Measurements from ENCODE around the gene JAK3. TPM values are rescaled to one million over a fixed set of nuclear protein-coding genes. Genes with fewer than 3 reads are reported as not detected.
"Not testable (repeated sequence)": the region's sequence is repeated elsewhere in the genome, so short reads cannot be mapped to it uniquely, and the experiment has no call there.

JAK3 gene
- total and polyA plus RNA-seq, 4 donors = 2.8 to 5.0 (median 4.3) TPM

DNA sequence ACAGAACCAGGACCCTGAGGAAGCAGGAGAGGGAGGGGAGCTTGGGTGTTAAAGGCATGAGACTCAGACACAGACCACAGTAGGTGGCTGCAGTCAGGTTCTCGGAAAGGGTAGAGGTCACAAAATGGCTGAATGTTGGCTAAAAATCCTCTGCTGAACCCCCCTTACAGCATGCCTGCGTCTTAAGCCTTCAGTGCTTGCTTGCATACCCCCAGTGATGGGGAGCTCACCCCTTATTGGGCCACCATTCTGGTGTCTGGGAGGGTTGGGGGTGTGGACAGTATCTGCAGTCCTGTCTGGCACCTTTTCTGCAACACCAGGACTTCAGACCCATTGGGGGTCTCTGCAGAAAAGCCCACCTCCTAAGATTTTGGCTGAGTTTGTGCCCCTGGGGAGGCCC, 67.0 kb downstream of the JAK3 start:
- peaks cover 85% of the 10 kb centered on the region for H3K36me3 ChIP-seq (ENCODE audit: control insufficient read depth, insufficient read depth, low read length)
- no peak overlapping the region for H3K27ac ChIP-seq (ENCODE audit: low read depth, low read length)
- H3K4me1 ChIP-seq (ENCODE audit: control insufficient read depth, insufficient read depth, low read length) = peaks cover 19% of the 10 kb centered on the region
- no peaks in the 10 kb centered on the region for H3K9me3 ChIP-seq (ENCODE audit: control insufficient read depth, insufficient read depth, low read length)
- DNase-seq (ENCODE audit: low read depth in 4 of 6, low spot score in 6 of 6) = no peak
- no peak overlapping the region for H3K4me3 ChIP-seq (ENCODE audit: low read depth, low read length)
- 100% methylated on average over 1 of the region's 2 CpGs for WGBS (ENCODE audit: insufficient coverage)
- H3K27me3 ChIP-seq (ENCODE audit: control insufficient read depth, insufficient read depth, low read length) = no peaks in the 10 kb centered on the region

- peaks cover 17% of the 10 kb centered on the region for H3K4me1 ChIP-seq (ENCODE audit: control insufficient read depth, insufficient read depth, low read length)
- no peaks in the 10 kb centered on the region for H3K27me3 ChIP-seq (ENCODE audit: control insufficient read depth, insufficient read depth, low read length)
- peak in 2 of 6 donors; percentile 71 to 75 for DNase-seq (ENCODE audit: low read depth in 4 of 6, low spot score in 6 of 6)
- peaks cover 88% of the 10 kb centered on the region for H3K36me3 ChIP-seq (ENCODE audit: control insufficient read depth, insufficient read depth, low read length)
- no peaks in the 10 kb centered on the region for H3K9me3 ChIP-seq (ENCODE audit: control insufficient read depth, insufficient read depth, low read length)
- WGBS (ENCODE audit: insufficient coverage) = 32% methylated on average over 25 of the region's 25 CpGs
- H3K27ac ChIP-seq (ENCODE audit: low read depth, low read length) = no peak overlapping the region
- H3K4me3 ChIP-seq (ENCODE audit: low read depth, low read length) = no peak overlapping the region
These were observed 68.5 kb downstream of the JAK3 start for GRCh38 chr19:17778968-17779929.

DNA sequence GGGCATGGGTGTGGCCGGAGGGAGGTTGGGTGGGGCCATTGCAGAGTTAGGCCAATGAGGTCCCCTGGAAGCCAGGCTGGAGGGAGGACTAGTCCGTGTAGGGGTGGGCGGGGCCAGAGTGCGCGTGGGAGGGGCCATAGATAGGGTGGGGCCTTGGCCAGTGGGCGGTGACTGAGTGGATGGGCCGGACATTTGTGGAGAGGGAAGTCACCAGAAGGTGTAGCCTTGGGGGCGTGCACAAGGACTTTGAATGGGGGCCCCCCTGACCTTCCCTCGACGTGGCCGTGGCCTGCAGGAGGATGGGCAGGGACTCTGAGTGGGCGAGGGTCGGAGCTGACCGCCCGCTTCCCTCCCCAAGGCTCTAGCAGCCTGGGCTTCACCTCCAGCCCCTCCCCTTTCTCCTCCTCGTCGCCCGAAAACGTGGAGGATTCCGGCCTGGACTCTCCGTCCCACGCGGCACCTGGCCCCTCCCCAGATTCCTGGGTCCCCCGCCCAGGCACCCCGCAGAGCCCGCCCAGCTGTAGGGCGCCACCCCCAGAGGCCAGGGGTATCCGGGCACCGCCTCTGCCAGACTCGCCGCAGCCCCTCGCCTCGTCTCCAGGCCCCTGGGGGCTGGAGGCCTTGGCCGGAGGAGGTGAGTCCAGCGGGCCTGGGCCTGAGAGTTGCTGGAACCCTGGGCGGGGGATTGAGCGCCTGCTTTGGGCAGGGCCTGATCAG, 69.4 kb downstream of the JAK3 start:
- no peak for DNase-seq (ENCODE audit: low read depth in 4 of 6, low spot score in 6 of 6)
- peaks cover 86% of the 10 kb centered on the region for H3K36me3 ChIP-seq (ENCODE audit: control insufficient read depth, insufficient read depth, low read length)
- H3K27me3 ChIP-seq (ENCODE audit: control insufficient read depth, insufficient read depth, low read length) = no peaks in the 10 kb centered on the region
- H3K27ac ChIP-seq (ENCODE audit: low read depth, low read length) = no peak overlapping the region
- H3K4me3 ChIP-seq (ENCODE audit: low read depth, low read length) = no peak overlapping the region
- 20% methylated on average over 37 of the region's 37 CpGs for WGBS (ENCODE audit: insufficient coverage)
- no peaks in the 10 kb centered on the region for H3K9me3 ChIP-seq (ENCODE audit: control insufficient read depth, insufficient read depth, low read length)
- H3K4me1 ChIP-seq (ENCODE audit: control insufficient read depth, insufficient read depth, low read length) = peaks cover 13% of the 10 kb centered on the region

GRCh38 chr19:17777840-17778239, 69.9 kb downstream of the JAK3 start:
- not testable (repeated sequence) for DNase-seq (ENCODE audit: low read depth in 4 of 6, low spot score in 6 of 6); H3K4me3 ChIP-seq (ENCODE audit: low read depth, low read length); H3K9me3 ChIP-seq (ENCODE audit: control insufficient read depth, insufficient read depth, low read length); H3K27ac ChIP-seq (ENCODE audit: low read depth, low read length); H3K27me3 ChIP-seq (ENCODE audit: control insufficient read depth, insufficient read depth, low read length)
- Histone ChIP-seq H3K36me3 (ENCODE audit: control insufficient read depth, insufficient read depth, low read length) (peaks cover 85% of the 10 kb centered on the region), H3K4me1 (ENCODE audit: control insufficient read depth, insufficient read depth, low read length) (peaks cover 13% of the 10 kb centered on the region)
- 81% methylated on average over 10 of the region's 10 CpGs for WGBS (ENCODE audit: insufficient coverage)

- no peak for DNase-seq (ENCODE audit: low read depth in 4 of 6, low spot score in 6 of 6)
- Histone ChIP-seq H3K27me3 (ENCODE audit: control insufficient read depth, insufficient read depth, low read length) (no peaks in the 10 kb centered on the region), H3K4me3 (ENCODE audit: low read depth, low read length) (no peak overlapping the region), H3K36me3 (ENCODE audit: control insufficient read depth, insufficient read depth, low read length) (peaks cover 85% of the 10 kb centered on the region), H3K27ac (ENCODE audit: low read depth, low read length) (no peak overlapping the region), H3K4me1 (ENCODE audit: control insufficient read depth, insufficient read depth, low read length) (peaks cover 13% of the 10 kb centered on the region), H3K9me3 (ENCODE audit: control insufficient read depth, insufficient read depth, low read length) (no peaks in the 10 kb centered on the region)
- 89% methylated on average over 21 of the region's 27 CpGs for WGBS (ENCODE audit: insufficient coverage)
These were observed 71.6 kb downstream of the JAK3 start for GRCh38 chr19:17775991-17776803.

GRCh38 chr19:17775245-17775927, 72.4 kb downstream of the JAK3 start:
- Histone ChIP-seq H3K9me3 (ENCODE audit: control insufficient read depth, insufficient read depth, low read length) (no peaks in the 10 kb centered on the region), H3K4me1 (ENCODE audit: control insufficient read depth, insufficient read depth, low read length) (peaks cover 13% of the 10 kb centered on the region), H3K36me3 (ENCODE audit: control insufficient read depth, insufficient read depth, low read length) (peaks cover 84% of the 10 kb centered on the region), H3K27ac (ENCODE audit: low read depth, low read length) (no peak overlapping the region), H3K27me3 (ENCODE audit: control insufficient read depth, insufficient read depth, low read length) (no peaks in the 10 kb centered on the region), H3K4me3 (ENCODE audit: low read depth, low read length) (no peak overlapping the region)
- no peak for DNase-seq (ENCODE audit: low read depth in 4 of 6, low spot score in 6 of 6)
- WGBS (ENCODE audit: insufficient coverage) = 72% methylated on average over 14 of the region's 16 CpGs

Small RNA genes lying within 50 kb of the gene (small RNA-seq; reads per million reads assigned to genes)
- gene SNORA68 (ENCODE audit: low replicate concordance) = not detected

Other genes starting within 250 kb of the JAK3 start
- 10 to 100 TPM; 11.2 to 33.6 TPM for gene UNC13A, start 159.6 kb downstream of the JAK3 start, total RNA-seq
- 10 to 100 TPM; 47.3 to 57.4 TPM for gene UNC13A, start 159.6 kb downstream of the JAK3 start, polyA plus RNA-seq (ENCODE audit: insufficient read length in 2 of 2)
- gene MAP1S, start 128.5 kb downstream of the JAK3 start, total RNA-seq = 10 to 100 TPM; 16.6 to 29.8 TPM
- 10 to 100 TPM; 57.1 to 64.4 TPM for gene MAP1S, start 128.5 kb downstream of the JAK3 start, polyA plus RNA-seq (ENCODE audit: insufficient read length in 2 of 2)
- gene FCHO1, start 96.5 kb downstream of the JAK3 start, total RNA-seq = 10 to 100 TPM in 1 of 2 donors, 1 to 10 TPM in 1; 6.8 to 13.3 TPM
- 10 to 100 TPM; 29.8 to 41.9 TPM for gene FCHO1, start 96.5 kb downstream of the JAK3 start, polyA plus RNA-seq (ENCODE audit: insufficient read length in 2 of 2)
- not detected for gene B3GNT3, start 52.8 kb downstream of the JAK3 start, total RNA-seq
- gene B3GNT3, start 52.8 kb downstream of the JAK3 start, polyA plus RNA-seq (ENCODE audit: insufficient read length in 2 of 2) = under 1 TPM; 0.11 to 0.12 TPM
- gene INSL3, start 26.5 kb downstream of the JAK3 start, total RNA-seq = not detected
- under 1 TPM; 0.48 to 0.63 TPM for gene INSL3, start 26.5 kb downstream of the JAK3 start, polyA plus RNA-seq (ENCODE audit: insufficient read length in 2 of 2)
- gene RPL18A, start 11.9 kb upstream of the JAK3 start, total RNA-seq = 1,000 to 10,000 TPM in 1 of 2 donors, 100 to 1,000 TPM in 1; 422 to 1,388 TPM
- 100 to 1,000 TPM; 927 to 972 TPM for gene RPL18A, start 11.9 kb upstream of the JAK3 start, polyA plus RNA-seq (ENCODE audit: insufficient read length in 2 of 2)
- 100 to 1,000 TPM in 1 of 2 donors, 1 to 10 TPM in 1; 6.8 to 104 TPM for gene SLC5A5, start 24.0 kb upstream of the JAK3 start, total RNA-seq
- gene SLC5A5, start 24.0 kb upstream of the JAK3 start, polyA plus RNA-seq (ENCODE audit: insufficient read length in 2 of 2) = 10 to 100 TPM in 1 of 2 donors, under 1 TPM in 1; 0.10 to 13.5 TPM
- 10 to 100 TPM; 24.5 to 28.4 TPM for gene CCDC124, start 85.0 kb upstream of the JAK3 start, total RNA-seq
- gene CCDC124, start 85.0 kb upstream of the JAK3 start, polyA plus RNA-seq (ENCODE audit: insufficient read length in 2 of 2) = 100 to 1,000 TPM; 139 to 142 TPM
- gene KCNN1, start 119.1 kb upstream of the JAK3 start, total RNA-seq = 10 to 100 TPM in 1 of 2 donors, 1 to 10 TPM in 1; 7.3 to 14.0 TPM
- 10 to 100 TPM; 40.3 to 45.1 TPM for gene KCNN1, start 119.1 kb upstream of the JAK3 start, polyA plus RNA-seq (ENCODE audit: insufficient read length in 2 of 2)
- gene ARRDC2, start 160.2 kb upstream of the JAK3 start, total RNA-seq = 1 to 10 TPM; 6.4 to 8.0 TPM
- gene ARRDC2, start 160.2 kb upstream of the JAK3 start, polyA plus RNA-seq (ENCODE audit: insufficient read length in 2 of 2) = 1 to 10 TPM; 4.9 to 5.3 TPM
- under 1 TPM; 0.40 to 0.50 TPM for gene IL12RB1, start 239.0 kb upstream of the JAK3 start, total RNA-seq
- under 1 TPM; 0.66 to 0.93 TPM for gene IL12RB1, start 239.0 kb upstream of the JAK3 start, polyA plus RNA-seq (ENCODE audit: insufficient read length in 2 of 2)
- 1 to 10 TPM; 5.8 to 8.9 TPM for gene MAST3, start 249.8 kb upstream of the JAK3 start, total RNA-seq
- gene MAST3, start 249.8 kb upstream of the JAK3 start, polyA plus RNA-seq (ENCODE audit: insufficient read length in 2 of 2) = 10 to 100 TPM; 17.3 to 22.0 TPM

Data from spinal cord (tissue), 10 donors.